SHP77 treated with DMSO at 0.1 percent for 48 hours (cell line): ENCODE data around the gene NCOA3.
A peak's percentile ranks its signal among the peaks of the same experiment; 100 is the strongest.
"Not testable (repeated sequence)": the region's sequence is repeated elsewhere in the genome, so short reads cannot be mapped to it uniquely, and the experiment has no call there.

Experiments used
- DNase-seq: peaks from one replicate; lab custom pipeline; 2025; lab: John Stamatoyannopoulos, UW

NCOA3 gene

GRCh38 chr20:47468290-47469050 lies 33.2 kb upstream of the NCOA3 start:
- no peak for DNase-seq

- no peak for DNase-seq
These were observed 26.2 kb upstream of the NCOA3 start for GRCh38 chr20:47475419-47476044.

- no peak for DNase-seq
These were observed 25.2 kb upstream of the NCOA3 start for GRCh38 chr20:47476452-47476851.

GRCh38 chr20:47479093-47479492 lies 22.6 kb upstream of the NCOA3 start:
- DNase-seq = no peak

GRCh38 chr20:47479506-47479905 lies 22.2 kb upstream of the NCOA3 start:
- no peak for DNase-seq

GRCh38 chr20:47480239-47480638 lies 21.4 kb upstream of the NCOA3 start:
- DNase-seq = no peak

- no peak for DNase-seq
These were observed 21.0 kb upstream of the NCOA3 start for GRCh38 chr20:47480705-47481104.

- DNase-seq = no peak
These were observed 20.1 kb upstream of the NCOA3 start for GRCh38 chr20:47481330-47482216.

GRCh38 chr20:47482705-47483104 lies 19.0 kb upstream of the NCOA3 start:
- DNase-seq = no peak

GRCh38 chr20:47484303-47484702 lies 17.4 kb upstream of the NCOA3 start:
- DNase-seq = no peak

GRCh38 chr20:47487175-47487917 lies 14.3 kb upstream of the NCOA3 start:
- no peak for DNase-seq

- DNase-seq = no peak
These were observed 12.2 kb upstream of the NCOA3 start for GRCh38 chr20:47489448-47489872.

GRCh38 chr20:47490795-47491194 lies 10.9 kb upstream of the NCOA3 start:
- no peak for DNase-seq

- no peak for DNase-seq
These were observed 9.4 kb upstream of the NCOA3 start for GRCh38 chr20:47492284-47492683.

GRCh38 chr20:47493175-47493962 lies 8.3 kb upstream of the NCOA3 start:
- peak; percentile 34 for DNase-seq

- DNase-seq = no peak
These were observed 7.8 kb upstream of the NCOA3 start for GRCh38 chr20:47493963-47494293.

- DNase-seq = not testable (repeated sequence)
These were observed 7.1 kb upstream of the NCOA3 start for GRCh38 chr20:47494606-47495005.

- no peak for DNase-seq
These were observed 5.6 kb upstream of the NCOA3 start for GRCh38 chr20:47496118-47496517.

- no peak for DNase-seq
These were observed 3.1 kb upstream of the NCOA3 start for GRCh38 chr20:47498606-47499005.

- DNase-seq = no peak
These were observed 2.6 kb upstream of the NCOA3 start for GRCh38 chr20:47499053-47499452.

GRCh38 chr20:47500082-47500481 lies 1.6 kb upstream of the NCOA3 start:
- not testable (repeated sequence) for DNase-seq
